WTC11 (cell line): ENCODE measurements around the gene CA5A. TPM values are rescaled to one million over a fixed set of nuclear protein-coding genes. Genes with fewer than 3 reads are reported as not detected.

ENCODE experiments used
- ATAC-seq: fragments of 200-7000 bp; cut with Tn5 transposase; 2 replicates; pipeline ENCODE4 v1.10.0; 2021; ENCODE audit warnings: mild to moderate bottlenecking, moderate library complexity
- CTCF ChIA-PET: fragments of 300-600 bp; sonication (Branson Sonifier 250); formaldehyde crosslinking; loops from one replicate; lab custom pipeline; 2021; ENCODE audit warnings: antibody characterized with exemption; lab: Charles Lee
- POLR2A ChIA-PET: fragments of 350-600 bp; sonication (Branson Sonifier 250); formaldehyde crosslinking; loops from one replicate; lab custom pipeline; 2021; ENCODE audit warnings: antibody characterized with exemption; lab: Charles Lee
- DNase-seq: peaks from one replicate; pipeline ENCODE4 v3.0.0; 2021; ENCODE audit warnings: low spot score
- H3K27ac Mint-ChIP-seq: 2 replicates; pipeline ENCODE4 v1.8.0; 2021; ENCODE audit warnings: mixed read lengths
- H3K27me3 Mint-ChIP-seq: 2 replicates; pipeline ENCODE4 v1.8.0; 2021; ENCODE audit warnings: low read depth, mild to moderate bottlenecking, moderate library complexity, mixed read lengths
- H3K36me3 Mint-ChIP-seq: 2 replicates; pipeline ENCODE4 v1.8.0; 2021; ENCODE audit warnings: mixed read lengths
- H3K4me1 Mint-ChIP-seq: 2 replicates; pipeline ENCODE4 v1.8.0; 2022; ENCODE audit warnings: mixed read lengths
- H3K4me3 Mint-ChIP-seq: 2 replicates; pipeline ENCODE4 v1.8.0; 2021; ENCODE audit warnings: mild to moderate bottlenecking, moderate library complexity, mixed read lengths
- H3K9me3 Mint-ChIP-seq: 2 replicates; pipeline ENCODE4 v1.8.0; 2021; ENCODE audit warnings: mixed read lengths
- E2F4 ChIP-seq: sonication (generic); formaldehyde crosslinking; IDR thresholded peaks from 2 replicates; pipeline ENCODE4 v1.8.1; 2022; ENCODE audit warnings: low read depth, mild to moderate bottlenecking, moderate library complexity, missing genetic modification reagents, borderline replicate concordance
- ELF4 ChIP-seq: sonication (generic); formaldehyde crosslinking; IDR thresholded peaks from 2 replicates; pipeline ENCODE4 v1.8.1; 2022; ENCODE audit warnings: low read depth, mild to moderate bottlenecking, moderate library complexity, missing genetic modification reagents
- GABPB1 ChIP-seq: sonication (generic); formaldehyde crosslinking; IDR thresholded peaks from 2 replicates; pipeline ENCODE4 v1.8.1; 2023; ENCODE audit warnings: mild to moderate bottlenecking, missing genetic modification reagents
- GTF2I ChIP-seq: fragments of 250-450 bp; sonication (Bioruptor Pico); conservative IDR thresholded peaks from 2 replicates; pipeline ENCODE4 v1.4.0; 2021; ENCODE audit warnings: mild to moderate bottlenecking
- KAT7 ChIP-seq: sonication (generic); formaldehyde crosslinking; IDR thresholded peaks from 2 replicates; pipeline ENCODE4 v1.8.1; 2023; ENCODE audit warnings: missing genetic modification reagents, mild to moderate bottlenecking, borderline replicate concordance
- MXD4 ChIP-seq: fragments of 250-450 bp; sonication (Bioruptor Pico); IDR thresholded peaks from 2 replicates; pipeline ENCODE4 v1.8.0; 2021; ENCODE audit warnings: mild to moderate bottlenecking, moderate library complexity, borderline replicate concordance
- NFE2L1 ChIP-seq: sonication (generic); formaldehyde crosslinking; IDR thresholded peaks from 2 replicates; pipeline ENCODE4 v1.8.1; 2023; ENCODE audit warnings: missing genetic modification reagents
- NFYB ChIP-seq: sonication (generic); formaldehyde crosslinking; conservative IDR thresholded peaks from 2 replicates; pipeline ENCODE4 v1.8.0; 2022; ENCODE audit warnings: low read depth, missing genetic modification reagents
- NR3C1 ChIP-seq: sonication (generic); formaldehyde crosslinking; conservative IDR thresholded peaks from 2 replicates; pipeline ENCODE4 v1.8.1; 2023; ENCODE audit warnings: low read depth, mild to moderate bottlenecking, missing genetic modification reagents
- OVOL2 ChIP-seq: fragments of 250-450 bp; sonication (Bioruptor Pico); IDR thresholded peaks from 2 replicates; pipeline ENCODE4 v1.9.0; 2021; ENCODE audit warnings: mild to moderate bottlenecking, borderline replicate concordance
- PRRX2 ChIP-seq: fragments of 250-450 bp; sonication (Bioruptor Pico); IDR thresholded peaks from 2 replicates; pipeline ENCODE4 v1.8.0; 2021; ENCODE audit warnings: mild to moderate bottlenecking
- RELA ChIP-seq: sonication (generic); formaldehyde crosslinking; IDR thresholded peaks from 2 replicates; pipeline ENCODE4 v1.8.1; 2022; ENCODE audit warnings: missing genetic modification reagents, mild to moderate bottlenecking, borderline replicate concordance
- RORB ChIP-seq: fragments of 250-450 bp; sonication (Bioruptor Pico); IDR thresholded peaks from 2 replicates; pipeline ENCODE4 v1.9.0; 2021; ENCODE audit warnings: mild to moderate bottlenecking
- ZNF232 ChIP-seq: sonication (generic); formaldehyde crosslinking; IDR thresholded peaks from 2 replicates; pipeline ENCODE4 v1.8.0; 2022; ENCODE audit warnings: mild to moderate bottlenecking, missing genetic modification reagents
- ZNF281 ChIP-seq: sonication (generic); formaldehyde crosslinking; IDR thresholded peaks from 2 replicates; pipeline ENCODE4 v1.8.0; 2023; ENCODE audit warnings: mild to moderate bottlenecking, missing genetic modification reagents
- ZNF396 ChIP-seq: fragments of 250-450 bp; sonication (Bioruptor Pico); IDR thresholded peaks from 2 replicates; pipeline ENCODE4 v1.8.0; 2021; ENCODE audit warnings: mild to moderate bottlenecking, moderate library complexity, borderline replicate concordance
- ZNF512 ChIP-seq: sonication (generic); formaldehyde crosslinking; IDR thresholded peaks from 2 replicates; pipeline ENCODE4 v1.8.1; 2022; ENCODE audit warnings: missing genetic modification reagents, borderline replicate concordance
- ZSCAN18 ChIP-seq: fragments of 250-450 bp; sonication (Bioruptor Pico); IDR thresholded peaks from 2 replicates; pipeline ENCODE4 v2.1.2; 2022; ENCODE audit warnings: mild to moderate bottlenecking, moderate library complexity
- total RNA-seq: library from RNA; stranded (reverse); gene quantifications from 3 replicates; pipeline ENCODE4 v1.2.3, GENCODE V29; 2021
- TF ChIP-seq, protein P1 (sequence below): sonication (generic); formaldehyde crosslinking; IDR thresholded peaks from 2 replicates; pipeline ENCODE4 v1.8.1; 2022; ENCODE audit warnings: low read depth, missing genetic modification reagents, borderline replicate concordance
- TF ChIP-seq, protein P2 (sequence below): sonication (generic); formaldehyde crosslinking; conservative IDR thresholded peaks from 2 replicates; pipeline ENCODE4 v1.8.1; 2022; ENCODE audit warnings: mild to moderate bottlenecking, missing genetic modification reagents
- TF ChIP-seq, protein P3 (sequence below): fragments of 250-450 bp; sonication (Bioruptor Pico); IDR thresholded peaks from 2 replicates; pipeline ENCODE4 v1.8.0; 2021; ENCODE audit warnings: mild to moderate bottlenecking

Gene CA5A
- total RNA-seq, 1 experiment from 2014 or later = not detected

DNA sequence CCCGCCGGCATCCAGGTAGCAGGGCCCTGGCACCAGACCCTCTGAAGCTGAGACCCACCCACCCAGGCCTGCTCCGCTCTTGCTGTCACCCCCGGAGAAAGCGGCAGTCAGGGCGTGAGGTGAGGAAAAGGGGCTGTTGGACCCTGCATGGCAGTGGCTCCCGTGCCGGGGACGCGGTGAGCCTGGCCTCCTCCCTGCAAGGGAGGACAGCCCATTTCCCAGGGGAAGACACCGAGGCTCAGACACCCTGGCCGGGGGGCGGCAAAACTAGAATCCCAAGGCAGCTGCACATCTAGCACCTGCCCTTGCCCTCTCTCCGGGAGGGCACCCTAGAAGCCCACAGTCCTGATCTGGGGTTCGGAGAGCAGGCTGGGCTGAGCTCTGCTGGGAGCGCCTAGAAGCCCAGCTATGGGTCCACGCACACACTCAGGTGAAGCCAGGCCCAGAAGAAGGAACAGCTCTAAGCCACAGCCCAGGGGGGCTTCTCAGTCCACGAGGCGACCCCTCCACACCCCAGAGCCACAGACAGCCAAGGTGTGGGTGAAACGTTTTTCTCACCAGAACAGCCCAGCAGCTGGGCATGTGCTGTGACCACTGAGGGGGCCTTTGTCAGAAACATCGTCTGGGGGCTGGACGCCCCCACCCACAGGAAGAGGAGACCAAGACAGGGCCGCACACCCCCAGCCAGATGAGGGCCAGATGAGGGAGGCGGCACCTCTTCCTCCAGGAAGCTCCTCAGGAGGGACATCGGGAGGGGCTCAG, 89.4 kb downstream of the CA5A start:
- TF ChIP-seq GTF2I (CRISPR knock-in tag) (no peak), RELA (CRISPR knock-in tag) (no peak), E2F4 (no peak), RORB (CRISPR knock-in tag) (no peak), NFE2L1 (CRISPR knock-in tag) (no peak), ZNF512 (no peak)
- TF ChIP-seq, protein P1, sequence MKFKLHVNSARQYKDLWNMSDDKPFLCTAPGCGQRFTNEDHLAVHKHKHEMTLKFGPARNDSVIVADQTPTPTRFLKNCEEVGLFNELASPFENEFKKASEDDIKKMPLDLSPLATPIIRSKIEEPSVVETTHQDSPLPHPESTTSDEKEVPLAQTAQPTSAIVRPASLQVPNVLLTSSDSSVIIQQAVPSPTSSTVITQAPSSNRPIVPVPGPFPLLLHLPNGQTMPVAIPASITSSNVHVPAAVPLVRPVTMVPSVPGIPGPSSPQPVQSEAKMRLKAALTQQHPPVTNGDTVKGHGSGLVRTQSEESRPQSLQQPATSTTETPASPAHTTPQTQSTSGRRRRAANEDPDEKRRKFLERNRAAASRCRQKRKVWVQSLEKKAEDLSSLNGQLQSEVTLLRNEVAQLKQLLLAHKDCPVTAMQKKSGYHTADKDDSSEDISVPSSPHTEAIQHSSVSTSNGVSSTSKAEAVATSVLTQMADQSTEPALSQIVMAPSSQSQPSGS (CRISPR knock-in tag) = no peak
- Mint-ChIP-seq H3K36me3 (peaks cover 7% of the 10 kb centered on the region; the same call in 1 of the 2 replicates), H3K27ac (no peak overlapping the region), H3K4me3 (no peak overlapping the region), H3K27me3 (no peaks in the 10 kb centered on the region), H3K4me1 (peaks cover 22% of the 10 kb centered on the region), H3K9me3 (no peaks in the 10 kb centered on the region)
- ChIA-PET POLR2A (interaction anchor here (0.7 to 1.6 kb wide), 3 partner anchors 12 to 68 kb away, joined by 3 to 15 read pairs (median 4); no protein-coding TSS in a partner anchor), CTCF (interaction anchor here (0.9 to 10.4 kb wide), 5 partner anchors 10 to 78 kb away, joined by 3 to 234 read pairs (median 5); partner anchors contain the start of gene SLC7A5)
- DNase-seq (no peak), ATAC-seq (no peak)

DNA sequence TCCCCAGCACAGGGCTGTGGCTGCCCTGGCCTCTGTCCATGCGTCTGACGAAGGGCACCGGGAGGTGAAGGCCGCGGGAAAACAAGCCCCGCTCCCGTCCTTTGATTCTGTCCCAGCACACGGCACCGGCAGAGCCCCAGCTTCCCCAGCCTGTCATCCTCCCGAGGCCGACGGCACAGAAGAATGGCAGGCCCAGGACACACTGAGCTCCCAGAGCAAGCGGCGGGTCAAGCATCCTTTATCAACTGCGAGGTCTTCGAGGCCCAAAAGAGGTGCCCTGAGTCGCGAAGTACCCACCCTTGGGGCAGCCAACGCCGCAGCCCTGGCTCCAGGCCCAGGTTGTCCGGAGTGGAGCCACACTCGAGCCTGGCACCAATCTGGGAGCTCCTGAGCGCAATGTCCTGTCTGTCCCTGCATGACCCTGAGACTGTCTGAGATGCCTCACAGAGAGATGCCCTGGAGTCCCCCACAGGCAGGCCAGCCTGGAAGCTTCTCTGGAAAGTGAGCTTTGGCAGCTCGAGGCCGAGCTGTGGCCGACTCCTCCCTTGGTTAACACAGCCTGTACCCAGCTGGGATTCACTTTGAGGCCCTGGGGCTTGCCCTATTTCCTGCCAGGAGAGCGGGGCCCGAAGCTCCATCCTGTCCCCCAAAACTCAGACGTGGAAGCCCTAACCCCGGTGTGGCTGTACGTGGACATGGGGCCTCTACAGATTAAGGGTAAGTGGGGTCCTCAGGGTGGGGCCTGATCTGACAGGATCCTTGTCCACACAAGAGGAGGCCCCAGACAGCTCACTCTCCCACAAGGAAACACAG, 90.3 kb downstream of the CA5A start:
- CTCF ChIA-PET = interaction anchor here (0.5 to 10.4 kb wide), 4 partner anchors 14 to 77 kb away, joined by 4 to 234 read pairs (median 63); partner anchors contain the start of gene SLC7A5
- no peaks in the 10 kb centered on the region for H3K27me3 Mint-ChIP-seq
- H3K4me3 Mint-ChIP-seq = no peak overlapping the region
- H3K27ac Mint-ChIP-seq = no peak overlapping the region
- H3K36me3 Mint-ChIP-seq = peaks cover 5% of the 10 kb centered on the region; the same call in 1 of the 2 replicates
- no peaks in the 10 kb centered on the region for H3K9me3 Mint-ChIP-seq
- peaks cover 18% of the 10 kb centered on the region for H3K4me1 Mint-ChIP-seq
- DNase-seq (no peak), ATAC-seq (no peak)
- POLR2A ChIA-PET = no interaction called here
- no peak for TF ChIP-seq NFE2L1 (CRISPR knock-in tag)
- TF ChIP-seq OVOL2 = no peak
- TF ChIP-seq PRRX2 (CRISPR knock-in tag) = no peak
- no peak for TF ChIP-seq ZSCAN18 (CRISPR knock-in tag)
- no peak for TF ChIP-seq NFYB (CRISPR knock-in tag)
- TF ChIP-seq MXD4 = no peak
- TF ChIP-seq E2F4 = no peak
- TF ChIP-seq ZNF396 = no peak
- TF ChIP-seq, protein P2, sequence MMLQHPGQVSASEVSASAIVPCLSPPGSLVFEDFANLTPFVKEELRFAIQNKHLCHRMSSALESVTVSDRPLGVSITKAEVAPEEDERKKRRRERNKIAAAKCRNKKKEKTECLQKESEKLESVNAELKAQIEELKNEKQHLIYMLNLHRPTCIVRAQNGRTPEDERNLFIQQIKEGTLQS (CRISPR knock-in tag) = no peak
- no peak for TF ChIP-seq ZNF281 (CRISPR knock-in tag)
- no peak for TF ChIP-seq NR3C1 (CRISPR knock-in tag)
- no peak for TF ChIP-seq ELF4 (CRISPR knock-in tag)
- no peak for TF ChIP-seq GABPB1 (CRISPR knock-in tag)
- TF ChIP-seq KAT7 = no peak
- TF ChIP-seq ZNF232 (CRISPR knock-in tag) = no peak
- TF ChIP-seq, protein P3, sequence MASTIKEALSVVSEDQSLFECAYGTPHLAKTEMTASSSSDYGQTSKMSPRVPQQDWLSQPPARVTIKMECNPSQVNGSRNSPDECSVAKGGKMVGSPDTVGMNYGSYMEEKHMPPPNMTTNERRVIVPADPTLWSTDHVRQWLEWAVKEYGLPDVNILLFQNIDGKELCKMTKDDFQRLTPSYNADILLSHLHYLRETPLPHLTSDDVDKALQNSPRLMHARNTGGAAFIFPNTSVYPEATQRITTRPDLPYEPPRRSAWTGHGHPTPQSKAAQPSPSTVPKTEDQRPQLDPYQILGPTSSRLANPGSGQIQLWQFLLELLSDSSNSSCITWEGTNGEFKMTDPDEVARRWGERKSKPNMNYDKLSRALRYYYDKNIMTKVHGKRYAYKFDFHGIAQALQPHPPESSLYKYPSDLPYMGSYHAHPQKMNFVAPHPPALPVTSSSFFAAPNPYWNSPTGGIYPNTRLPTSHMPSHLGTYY (CRISPR knock-in tag) = no peak
